Measurements from ENCODE around the gene ADARB2.

GRCh38 chr10:1172256-1172984 is 564.9 kb downstream of the ADARB2 start:
- TF ChIP-seq EZH2 (IDR thresholded peaks at IDR 0.05; ENCODE audit: low read length, missing control alignments) = no peak
- TF ChIP-seq, protein P1, sequence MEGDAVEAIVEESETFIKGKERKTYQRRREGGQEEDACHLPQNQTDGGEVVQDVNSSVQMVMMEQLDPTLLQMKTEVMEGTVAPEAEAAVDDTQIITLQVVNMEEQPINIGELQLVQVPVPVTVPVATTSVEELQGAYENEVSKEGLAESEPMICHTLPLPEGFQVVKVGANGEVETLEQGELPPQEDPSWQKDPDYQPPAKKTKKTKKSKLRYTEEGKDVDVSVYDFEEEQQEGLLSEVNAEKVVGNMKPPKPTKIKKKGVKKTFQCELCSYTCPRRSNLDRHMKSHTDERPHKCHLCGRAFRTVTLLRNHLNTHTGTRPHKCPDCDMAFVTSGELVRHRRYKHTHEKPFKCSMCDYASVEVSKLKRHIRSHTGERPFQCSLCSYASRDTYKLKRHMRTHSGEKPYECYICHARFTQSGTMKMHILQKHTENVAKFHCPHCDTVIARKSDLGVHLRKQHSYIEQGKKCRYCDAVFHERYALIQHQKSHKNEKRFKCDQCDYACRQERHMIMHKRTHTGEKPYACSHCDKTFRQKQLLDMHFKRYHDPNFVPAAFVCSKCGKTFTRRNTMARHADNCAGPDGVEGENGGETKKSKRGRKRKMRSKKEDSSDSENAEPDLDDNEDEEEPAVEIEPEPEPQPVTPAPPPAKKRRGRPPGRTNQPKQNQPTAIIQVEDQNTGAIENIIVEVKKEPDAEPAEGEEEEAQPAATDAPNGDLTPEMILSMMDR (conservative IDR thresholded peaks at IDR 0.05 in 1 of 2, IDR thresholded peaks at IDR 0.05 in 1 of 2; ENCODE audit: low read depth in 1 of 2, low read length in 2 of 2) = no peak
